Fibroblast of the aortic adventitia (primary cell): Measurements from ENCODE around the gene ATP5IF1. TPM values are rescaled to one million over a fixed set of nuclear protein-coding genes. Genes with fewer than 3 reads are reported as not detected.

Source experiments
- DNase-seq: peaks from one replicate; pipeline ENCODE4 v3.0.0-alpha.2; 2010; ENCODE audit warnings: low read depth
- H3K4me3 ChIP-seq: 2 replicates; pipeline ENCODE4 v1.5.1; 2011; ENCODE audit warnings: low read depth, mild to moderate bottlenecking, control low read depth, low read length, moderate library complexity
- total RNA-seq: library from RNA; depleted of rRNA; stranded (reverse); fragments of >200 nt; gene quantifications from 2 replicates; pipeline ENCODE4 v1.2.3, GENCODE V29; 2012; ENCODE audit warnings: low replicate concordance
- TF ChIP-seq, protein P1 (sequence below): IDR thresholded peaks from 2 replicates; pipeline ENCODE4 v1.5.1; 2011; ENCODE audit warnings: mild to moderate bottlenecking, low read length, control low read depth, inconsistent platforms; ENCODE audit not compliant: insufficient read depth

ATP5IF1 gene
- total RNA-seq, 1 donor: 108 TPM

DNA sequence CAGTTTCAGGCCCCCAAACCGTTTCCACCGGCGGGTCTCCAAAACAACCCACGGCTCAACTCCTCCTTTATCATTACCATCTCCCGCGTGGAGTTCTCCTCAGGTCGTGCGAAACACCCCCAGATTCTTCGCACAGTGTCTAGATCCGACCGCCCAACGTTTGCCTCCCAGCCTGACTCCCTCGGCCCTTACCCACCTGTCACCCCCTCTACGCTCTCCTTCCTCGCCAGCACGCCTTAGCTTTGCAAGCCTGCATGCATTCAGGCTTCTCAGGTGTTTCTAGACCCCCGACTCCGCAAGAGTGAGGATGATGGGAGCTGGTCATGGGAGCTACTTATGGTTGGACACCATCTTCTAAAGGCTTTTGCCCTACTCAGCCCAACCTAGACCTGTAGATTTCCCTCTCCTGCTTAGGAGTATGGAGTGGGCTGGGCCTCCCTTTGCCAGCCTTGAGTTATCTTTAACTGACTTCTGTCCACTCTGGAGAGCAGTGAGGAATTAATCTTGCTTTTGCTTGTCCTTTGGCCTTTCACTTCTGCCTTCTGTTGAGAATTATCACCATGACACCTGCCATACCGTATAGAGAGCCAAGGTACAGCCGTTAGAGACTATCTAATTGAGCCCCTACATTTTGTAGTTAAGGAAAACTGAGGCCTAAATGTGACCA is 865 bp downstream of the ATP5IF1 start:
- DNase-seq: no peak
- TF ChIP-seq, protein P1, sequence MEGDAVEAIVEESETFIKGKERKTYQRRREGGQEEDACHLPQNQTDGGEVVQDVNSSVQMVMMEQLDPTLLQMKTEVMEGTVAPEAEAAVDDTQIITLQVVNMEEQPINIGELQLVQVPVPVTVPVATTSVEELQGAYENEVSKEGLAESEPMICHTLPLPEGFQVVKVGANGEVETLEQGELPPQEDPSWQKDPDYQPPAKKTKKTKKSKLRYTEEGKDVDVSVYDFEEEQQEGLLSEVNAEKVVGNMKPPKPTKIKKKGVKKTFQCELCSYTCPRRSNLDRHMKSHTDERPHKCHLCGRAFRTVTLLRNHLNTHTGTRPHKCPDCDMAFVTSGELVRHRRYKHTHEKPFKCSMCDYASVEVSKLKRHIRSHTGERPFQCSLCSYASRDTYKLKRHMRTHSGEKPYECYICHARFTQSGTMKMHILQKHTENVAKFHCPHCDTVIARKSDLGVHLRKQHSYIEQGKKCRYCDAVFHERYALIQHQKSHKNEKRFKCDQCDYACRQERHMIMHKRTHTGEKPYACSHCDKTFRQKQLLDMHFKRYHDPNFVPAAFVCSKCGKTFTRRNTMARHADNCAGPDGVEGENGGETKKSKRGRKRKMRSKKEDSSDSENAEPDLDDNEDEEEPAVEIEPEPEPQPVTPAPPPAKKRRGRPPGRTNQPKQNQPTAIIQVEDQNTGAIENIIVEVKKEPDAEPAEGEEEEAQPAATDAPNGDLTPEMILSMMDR: no peak
- H3K4me3 ChIP-seq: peak overlapping the region; percentile 100

DNA sequence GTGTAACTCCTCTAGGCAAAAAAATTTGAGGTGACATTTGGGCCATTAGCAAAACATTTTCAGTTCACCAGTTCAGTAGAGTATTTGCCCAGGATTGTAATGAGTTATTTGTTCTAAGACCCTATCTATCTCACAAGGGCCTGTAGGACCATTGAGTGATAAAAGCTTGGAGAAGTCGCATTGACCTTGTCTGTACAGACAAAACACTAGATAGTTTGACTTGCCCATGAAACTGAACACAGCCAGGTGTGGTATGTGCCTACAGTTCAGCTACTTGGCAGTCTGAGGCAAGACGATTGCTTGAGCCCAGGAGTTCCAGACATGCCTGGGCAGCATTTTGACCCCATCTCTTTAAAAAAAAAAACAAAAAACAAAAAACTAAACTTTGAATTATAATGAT is 3.1 kb downstream of the ATP5IF1 start:
- H3K4me3 ChIP-seq: no peak overlapping the region
- no peak for DNase-seq
- TF ChIP-seq, protein P1: no peak

DNA sequence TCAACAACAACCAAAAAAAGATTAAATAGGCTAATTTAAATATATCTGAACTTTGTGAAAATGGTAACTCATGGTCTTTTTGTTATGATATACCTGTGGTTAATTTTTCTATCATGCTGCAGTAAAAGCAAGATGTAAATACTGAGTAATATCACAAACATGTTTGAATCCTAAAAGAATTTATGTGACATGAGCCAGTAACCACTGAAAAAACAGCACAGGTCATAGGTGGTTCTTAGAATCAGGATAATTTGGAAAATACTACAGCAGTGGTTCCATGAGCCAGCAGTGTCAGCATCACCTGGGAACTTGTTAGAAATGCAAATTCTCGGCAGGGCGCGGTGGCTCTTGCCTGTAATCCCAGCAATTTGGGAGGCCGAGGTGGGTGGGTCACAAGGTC is 4.1 kb downstream of the ATP5IF1 start:
- TF ChIP-seq, protein P1: no peak
- DNase-seq: no peak
- H3K4me3 ChIP-seq: no peak overlapping the region

GRCh38 chr1:28241638-28242241 is 5.8 kb downstream of the ATP5IF1 start:
- H3K4me3 ChIP-seq: no peak overlapping the region
- no peak for DNase-seq
- TF ChIP-seq, protein P1: no peak

- no peak overlapping the region for H3K4me3 ChIP-seq
- TF ChIP-seq, protein P1: no peak
- no peak for DNase-seq
Measured at GRCh38 chr1:28243685-28244311, 7.9 kb downstream of the ATP5IF1 start.

GRCh38 chr1:28244549-28245251 is 8.8 kb downstream of the ATP5IF1 start:
- TF ChIP-seq, protein P1: no peak
- H3K4me3 ChIP-seq: no peak overlapping the region
- no peak for DNase-seq
